ENCODE results near the gene C19orf33. TPM values are rescaled to one million over a fixed set of nuclear protein-coding genes. Genes with fewer than 3 reads are reported as not detected.
A peak's percentile ranks its signal among the peaks of the same experiment; 100 is the strongest.

C19orf33 gene
- polyA plus RNA-seq, 1 donor (not counting 4 experiments of a cell fraction or from before 2014, with no cell fraction given): 366 TPM

DNA sequence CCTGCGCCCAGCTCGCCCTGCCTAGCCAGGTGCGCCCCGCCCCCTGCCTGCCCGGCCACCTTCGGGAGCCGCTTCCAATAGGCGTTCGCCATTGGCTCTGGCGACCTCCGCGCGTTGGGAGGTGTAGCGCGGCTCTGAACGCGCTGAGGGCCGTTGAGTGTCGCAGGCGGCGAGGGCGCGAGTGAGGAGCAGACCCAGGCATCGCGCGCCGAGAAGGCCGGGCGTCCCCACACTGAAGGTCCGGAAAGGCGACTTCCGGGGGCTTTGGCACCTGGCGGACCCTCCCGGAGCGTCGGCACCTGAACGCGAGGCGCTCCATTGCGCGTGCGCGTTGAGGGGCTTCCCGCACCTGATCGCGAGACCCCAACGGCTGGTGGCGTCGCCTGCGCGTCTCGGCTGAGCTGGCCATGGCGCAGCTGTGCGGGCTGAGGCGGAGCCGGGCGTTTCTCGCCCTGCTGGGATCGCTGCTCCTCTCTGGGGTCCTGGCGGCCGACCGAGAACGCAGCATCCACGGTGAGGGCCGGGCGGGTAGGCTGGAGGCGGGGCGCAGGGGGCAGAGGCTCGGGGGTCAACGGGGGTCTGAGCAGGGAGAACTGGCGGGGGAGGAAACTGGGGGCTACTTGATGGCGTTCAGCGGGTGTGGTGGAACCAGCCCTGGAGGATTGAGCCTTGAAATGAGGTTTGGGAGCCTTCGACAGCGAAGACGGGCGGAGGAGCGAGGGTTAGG is 39.4 kb upstream of the C19orf33 start, which contains the start of gene SPINT2:
Gene SPINT2, plus strand, starts transcription at position 88 of the 727 bp plus-strand sequence. Its CDS starts 320 bp downstream, at position 408.
- peak within 1 kb of the TSS; percentile 90 to 99 (median 96) for H3K4me3 ChIP-seq (ENCODE audit: control insufficient read depth in 2 of 3, extremely low read depth in 1 of 3, insufficient read depth in 2 of 3, low read depth in 1 of 3, low read length in 3 of 3)
- H3K4me1 ChIP-seq (ENCODE audit: control insufficient read depth, extremely low read depth, insufficient read depth, low read length): peaks cover 35% of the 10 kb centered on the region
- peak within 1 kb of the TSS; percentile 93 for H3K9ac ChIP-seq (ENCODE audit: control insufficient read depth, extremely low read depth, insufficient read depth, low read length)
- H4K20me1 ChIP-seq (ENCODE audit: control insufficient read depth, extremely low read depth, insufficient read depth, low read length): peaks cover 22% of the 10 kb centered on the region
- peak within 1 kb of the TSS; percentile 95 for H3K27ac ChIP-seq (ENCODE audit: control insufficient read depth, insufficient read depth, low read length)
- peak within 1 kb of the TSS; percentile 68 for H2AFZ ChIP-seq (ENCODE audit: control insufficient read depth, low read length)
- peaks cover 52% of the 10 kb centered on the region for H3K79me2 ChIP-seq (ENCODE audit: control insufficient read depth, insufficient read depth, low read length)
- peak within 1 kb of the TSS; percentile 99 for H3K4me2 ChIP-seq (ENCODE audit: control insufficient read depth, extremely low read depth, insufficient read depth, low read depth, low read length)
- peaks cover 3% of the 10 kb centered on the region for H3K9me1 ChIP-seq (ENCODE audit: control insufficient read depth, extremely low read depth, insufficient read depth, low read length)
- no peaks in the 10 kb centered on the region for H3K9me3 ChIP-seq (ENCODE audit: control insufficient read depth, low read depth, low read length)
- peak; percentile 73 for DNase-seq (ENCODE audit: low read depth, low spot score)
- no peaks in the 10 kb centered on the region for H3K27me3 ChIP-seq (ENCODE audit: control insufficient read depth, extremely low read depth, insufficient read depth, low read length)
- peaks cover 0 to 4% of the 10 kb centered on the region in 2 experiments for H3K36me3 ChIP-seq (ENCODE audit: control insufficient read depth in 2 of 2, extremely low read depth in 1 of 2, insufficient read depth in 2 of 2, low read length in 2 of 2)
- no peak for FAIRE-seq
- TF ChIP-seq EZH2 (IDR thresholded peaks at IDR 0.05; ENCODE audit: low read length): no peak
- dilution Hi-C loops (cut with MboI; ENCODE audit: extremely low pct_ligation_motif_present, low sequenced_read_pairs): no loop called here

DNA sequence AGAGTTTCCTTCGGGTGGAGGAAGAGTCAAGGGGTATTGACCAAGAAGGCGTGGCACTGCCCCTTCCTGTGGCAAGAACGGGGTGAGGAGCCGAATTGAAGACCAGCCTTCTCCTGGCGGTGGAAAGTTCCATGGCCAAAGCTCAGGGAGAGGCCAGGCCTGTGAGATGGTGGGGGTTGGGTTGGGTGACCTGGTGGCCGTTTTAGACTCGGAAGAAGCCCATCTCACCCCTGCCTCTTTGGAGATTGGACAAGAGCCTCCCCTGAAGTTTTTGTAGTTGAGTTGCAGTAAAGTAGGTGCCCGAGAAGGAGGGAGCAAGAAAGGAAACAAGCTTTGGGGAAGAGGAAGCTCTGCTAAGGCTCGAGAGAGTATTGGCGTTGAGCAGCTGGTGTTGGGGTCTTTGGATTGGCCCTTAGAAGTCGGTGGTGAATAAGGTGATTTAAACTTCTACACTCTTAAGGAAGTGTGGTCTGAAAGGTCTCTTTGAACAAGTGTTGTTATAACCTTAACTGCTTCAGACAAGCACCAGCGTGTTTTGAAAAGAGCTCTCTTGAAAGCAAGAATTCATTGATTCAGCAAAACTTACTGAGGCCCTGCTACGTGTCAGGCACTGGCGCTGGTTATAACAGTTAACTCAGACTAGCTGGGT is 38.7 kb upstream of the C19orf33 start:
- TF ChIP-seq EZH2 (IDR thresholded peaks at IDR 0.05; ENCODE audit: low read length): no peak
- TF ChIP-seq, protein P1, sequence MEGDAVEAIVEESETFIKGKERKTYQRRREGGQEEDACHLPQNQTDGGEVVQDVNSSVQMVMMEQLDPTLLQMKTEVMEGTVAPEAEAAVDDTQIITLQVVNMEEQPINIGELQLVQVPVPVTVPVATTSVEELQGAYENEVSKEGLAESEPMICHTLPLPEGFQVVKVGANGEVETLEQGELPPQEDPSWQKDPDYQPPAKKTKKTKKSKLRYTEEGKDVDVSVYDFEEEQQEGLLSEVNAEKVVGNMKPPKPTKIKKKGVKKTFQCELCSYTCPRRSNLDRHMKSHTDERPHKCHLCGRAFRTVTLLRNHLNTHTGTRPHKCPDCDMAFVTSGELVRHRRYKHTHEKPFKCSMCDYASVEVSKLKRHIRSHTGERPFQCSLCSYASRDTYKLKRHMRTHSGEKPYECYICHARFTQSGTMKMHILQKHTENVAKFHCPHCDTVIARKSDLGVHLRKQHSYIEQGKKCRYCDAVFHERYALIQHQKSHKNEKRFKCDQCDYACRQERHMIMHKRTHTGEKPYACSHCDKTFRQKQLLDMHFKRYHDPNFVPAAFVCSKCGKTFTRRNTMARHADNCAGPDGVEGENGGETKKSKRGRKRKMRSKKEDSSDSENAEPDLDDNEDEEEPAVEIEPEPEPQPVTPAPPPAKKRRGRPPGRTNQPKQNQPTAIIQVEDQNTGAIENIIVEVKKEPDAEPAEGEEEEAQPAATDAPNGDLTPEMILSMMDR (optimal IDR thresholded peaks at IDR 0.05 in 1 of 3, IDR thresholded peaks at IDR 0.05 in 1 of 3, conservative IDR thresholded peaks at IDR 0.05 in 1 of 3; ENCODE audit: extremely low read depth in 1 of 3, insufficient read depth in 2 of 3, low read length in 3 of 3): no peak
- H3K9ac ChIP-seq (ENCODE audit: control insufficient read depth, extremely low read depth, insufficient read depth, low read length): peak overlapping the region; percentile 93
- H3K36me3 ChIP-seq (ENCODE audit: control insufficient read depth in 2 of 2, extremely low read depth in 1 of 2, insufficient read depth in 2 of 2, low read length in 2 of 2): peaks cover 0 to 9% of the 10 kb centered on the region in 2 experiments
- no peak for DNase-seq (ENCODE audit: low read depth, low spot score)
- peak overlapping the region; percentile 90 to 99 (median 96) for H3K4me3 ChIP-seq (ENCODE audit: control insufficient read depth in 2 of 3, extremely low read depth in 1 of 3, insufficient read depth in 2 of 3, low read depth in 1 of 3, low read length in 3 of 3)
- H3K27ac ChIP-seq (ENCODE audit: control insufficient read depth, insufficient read depth, low read length): peak overlapping the region; percentile 95
- peak overlapping the region; percentile 99 for H3K4me2 ChIP-seq (ENCODE audit: control insufficient read depth, extremely low read depth, insufficient read depth, low read depth, low read length)
- H4K20me1 ChIP-seq (ENCODE audit: control insufficient read depth, extremely low read depth, insufficient read depth, low read length): peaks cover 27% of the 10 kb centered on the region
- peaks cover 39% of the 10 kb centered on the region for H3K4me1 ChIP-seq (ENCODE audit: control insufficient read depth, extremely low read depth, insufficient read depth, low read length)
- dilution Hi-C loops (cut with MboI; ENCODE audit: extremely low pct_ligation_motif_present, low sequenced_read_pairs): no loop called here
- no peak overlapping the region for H2AFZ ChIP-seq (ENCODE audit: control insufficient read depth, low read length)
- no peaks in the 10 kb centered on the region for H3K27me3 ChIP-seq (ENCODE audit: control insufficient read depth, extremely low read depth, insufficient read depth, low read length)
- peaks cover 8% of the 10 kb centered on the region for H3K9me1 ChIP-seq (ENCODE audit: control insufficient read depth, extremely low read depth, insufficient read depth, low read length)
- FAIRE-seq: peak; percentile 88
- peaks cover 59% of the 10 kb centered on the region for H3K79me2 ChIP-seq (ENCODE audit: control insufficient read depth, insufficient read depth, low read length)
- H3K9me3 ChIP-seq (ENCODE audit: control insufficient read depth, low read depth, low read length): no peaks in the 10 kb centered on the region

Measured in keratinocyte (primary cell).